ENCODE results near the gene CELA2B. TPM values are rescaled to one million over a fixed set of nuclear protein-coding genes. Genes with fewer than 3 reads are reported as not detected.

CELA2B gene
- total RNA-seq, 3 donors from 2014 or later (not counting 1 experiment from before 2014, with no cell fraction given), result not detected

GRCh38 chr1:15525050-15526020 is 49.4 kb downstream of the CELA2B start:
- peaks cover 45 to 48% of the 10 kb centered on the region in 2 donors for H3K4me1 Mint-ChIP-seq

DNA sequence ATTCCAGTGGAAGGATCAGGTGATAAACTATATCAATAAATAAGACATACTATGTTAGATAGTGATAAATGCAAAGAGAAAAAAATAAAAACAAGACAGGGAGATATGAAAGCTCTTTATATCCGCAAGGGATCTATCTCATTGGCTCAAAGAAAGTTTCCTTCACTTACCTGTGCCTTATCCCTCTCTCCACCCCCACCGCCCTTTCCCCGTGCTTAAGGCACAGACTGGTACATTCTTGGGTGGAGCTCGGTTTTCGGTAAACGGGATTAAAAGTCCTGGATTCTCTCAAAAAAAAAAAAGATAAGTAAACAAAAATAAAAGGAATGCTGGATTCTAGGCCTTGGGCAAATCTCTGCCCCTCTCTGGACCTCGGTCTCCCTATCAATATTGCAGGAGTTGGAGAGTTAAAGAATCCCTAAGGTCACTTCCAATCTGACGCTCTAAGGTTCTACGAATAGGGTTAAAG is 50.2 kb downstream of the CELA2B start:
- H3K4me1 Mint-ChIP-seq, result peaks cover 45 to 48% of the 10 kb centered on the region in 2 donors
- no peak for TF ChIP-seq CTCF (IDR thresholded peaks at IDR 0.05)
- H3K9me3 ChIP-seq (ENCODE audit: control insufficient read depth, insufficient read depth, low read length), result no peaks in the 10 kb centered on the region
- H3K36me3 ChIP-seq (ENCODE audit: control insufficient read depth, insufficient read depth, low read length), result no peaks in the 10 kb centered on the region
- DNase-seq, result no peak
- H3K9me3 Mint-ChIP-seq, result no peaks in the 10 kb centered on the region
- peaks cover 30% of the 10 kb centered on the region for H3K4me1 ChIP-seq (ENCODE audit: control insufficient read depth, insufficient read depth, low read length)
- peak overlapping the region; percentile 94 for H3K4me3 Mint-ChIP-seq
- no peak for ATAC-seq
- H3K27ac Mint-ChIP-seq, result peak overlapping the region; percentile 96 to 100
- intact Hi-C loops (cut with micrococcal nuclease), result loop anchor here (5.0 kb wide), 2 partner anchors 91 to 119 kb away; partner anchors contain the start of genes DDI2 and EFHD2
- H3K4me3 ChIP-seq (ENCODE audit: low read length), result peak overlapping the region; percentile 73
- H3K27ac ChIP-seq (ENCODE audit: low read length), result peak overlapping the region; percentile 100
- 22% methylated on average over 9 of the region's 9 CpGs for WGBS (ENCODE audit: insufficient coverage)
- no peaks in the 10 kb centered on the region for H3K27me3 ChIP-seq (ENCODE audit: control insufficient read depth, insufficient read depth, low read length)
- H3K27me3 Mint-ChIP-seq (ENCODE audit: low read depth in 2 of 2), result no peaks in the 10 kb centered on the region
- H3K36me3 Mint-ChIP-seq, result no peaks in the 10 kb centered on the region

More at GRCh38 chr1:15525050-15526020, 49.4 kb downstream of the CELA2B start:
- Mint-ChIP-seq H3K4me3 (peak overlapping the region; percentile 94), H3K27ac (peak overlapping the region; percentile 96 to 100), H3K27me3 (ENCODE audit: low read depth in 2 of 2) (no peaks in the 10 kb centered on the region), H3K9me3 (no peaks in the 10 kb centered on the region), H3K36me3 (no peaks in the 10 kb centered on the region)
- H3K27ac ChIP-seq (ENCODE audit: low read length), result peak overlapping the region; percentile 100
- H3K27me3 ChIP-seq (ENCODE audit: control insufficient read depth, insufficient read depth, low read length), result no peaks in the 10 kb centered on the region
- TF ChIP-seq CTCF (IDR thresholded peaks at IDR 0.05), result no peak
- intact Hi-C loops (cut with micrococcal nuclease), result loop anchor here (5.0 kb wide), 2 partner anchors 92 to 118 kb away; partner anchors contain the start of genes DDI2 and EFHD2
- peak overlapping the region; percentile 41 for H3K4me3 ChIP-seq (ENCODE audit: low read length)
- 5% methylated on average over 36 of the region's 40 CpGs for WGBS (ENCODE audit: insufficient coverage)
- H3K4me1 ChIP-seq (ENCODE audit: control insufficient read depth, insufficient read depth, low read length), result peaks cover 30% of the 10 kb centered on the region
- DNase-seq, result peak in 1 of 2 donors; percentile 44
- ATAC-seq, result peak in 2 of 3 donors; percentile 2 to 5
- H3K36me3 ChIP-seq (ENCODE audit: control insufficient read depth, insufficient read depth, low read length), result no peaks in the 10 kb centered on the region
- no peaks in the 10 kb centered on the region for H3K9me3 ChIP-seq (ENCODE audit: control insufficient read depth, insufficient read depth, low read length)

DNA sequence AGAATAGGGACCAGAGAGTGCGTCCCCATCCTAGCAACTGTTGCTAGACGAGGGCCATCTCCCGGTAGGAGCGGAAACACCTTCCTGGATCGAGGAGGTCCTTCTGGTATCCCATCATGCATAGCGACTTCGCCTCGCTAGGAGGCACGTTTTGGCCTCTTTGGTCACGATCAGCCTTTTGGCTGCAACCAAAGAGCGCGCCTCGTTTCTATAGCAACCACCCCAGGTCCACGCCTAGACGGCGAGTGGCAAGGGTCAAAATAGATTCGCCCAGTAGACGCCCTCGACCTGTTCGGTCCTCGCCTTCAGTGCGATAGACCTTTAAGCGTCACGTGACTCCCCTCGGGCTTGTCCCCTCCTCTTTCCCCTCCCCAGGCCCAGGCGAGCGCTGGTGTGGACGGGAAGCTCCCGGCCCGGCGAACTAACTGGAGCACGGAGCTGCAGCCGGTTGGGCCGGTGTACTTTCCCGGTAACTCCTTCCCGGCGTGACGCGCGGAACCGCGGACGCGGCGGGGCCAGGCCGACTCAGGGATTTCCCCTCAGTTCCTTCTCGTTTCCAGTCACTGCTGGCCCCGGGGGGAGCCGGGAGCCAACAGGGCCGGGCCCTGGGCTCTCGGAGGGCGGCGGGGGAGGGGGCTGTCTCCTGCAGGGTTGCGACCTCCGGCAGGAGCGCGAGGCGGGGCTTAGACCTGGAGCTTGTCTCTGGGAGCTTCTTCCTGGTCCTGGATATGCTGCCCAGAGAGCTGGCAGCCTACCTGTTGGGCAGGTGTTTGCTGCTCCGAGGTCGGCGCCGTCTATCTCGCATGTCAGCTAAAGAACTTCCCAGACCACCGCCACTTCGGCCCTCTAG is 50.8 kb downstream of the CELA2B start, which contains the start of gene DNAJC16:
Gene DNAJC16 (plus strand): TSS at position 359 of the 850 bp plus-strand sequence. CDS start 2,258 bp downstream, outside the sequence.
- H3K9me3 Mint-ChIP-seq, result no peaks in the 10 kb centered on the region
- H3K27ac Mint-ChIP-seq, result peak within 1 kb of the TSS; percentile 96 to 100
- peaks cover 45 to 48% of the 10 kb centered on the region in 2 donors for H3K4me1 Mint-ChIP-seq
- intact Hi-C loops (cut with micrococcal nuclease), result loop anchor here (5.0 kb wide), 2 partner anchors 91 to 119 kb away; partner anchors contain the start of genes DDI2 and EFHD2
- ATAC-seq (peak; percentile 32 to 58 (median 44)), DNase-seq (peak; percentile 93 to 99)
- Histone ChIP-seq H3K4me1 (ENCODE audit: control insufficient read depth, insufficient read depth, low read length) (peaks cover 30% of the 10 kb centered on the region), H3K36me3 (ENCODE audit: control insufficient read depth, insufficient read depth, low read length) (no peaks in the 10 kb centered on the region), H3K9me3 (ENCODE audit: control insufficient read depth, insufficient read depth, low read length) (no peaks in the 10 kb centered on the region), H3K4me3 (ENCODE audit: low read length) (peak within 1 kb of the TSS; percentile 73), H3K27ac (ENCODE audit: low read length) (peak within 1 kb of the TSS; percentile 100), H3K27me3 (ENCODE audit: control insufficient read depth, insufficient read depth, low read length) (no peaks in the 10 kb centered on the region)
- H3K4me3 Mint-ChIP-seq, result peak within 1 kb of the TSS; percentile 94
- no peak for TF ChIP-seq CTCF (IDR thresholded peaks at IDR 0.05)
- no peaks in the 10 kb centered on the region for H3K27me3 Mint-ChIP-seq (ENCODE audit: low read depth in 2 of 2)
- WGBS (ENCODE audit: insufficient coverage), result under 1% methylated on average over 65 of the region's 65 CpGs
- no peaks in the 10 kb centered on the region for H3K36me3 Mint-ChIP-seq

All from natural killer cell (primary cell).